Epithelial cell of esophagus (primary cell): ENCODE measurements around the gene NDC1.

Experiments
- DNase-seq: peaks from one replicate; pipeline ENCODE4 v3.0.0; 2010; ENCODE audit warnings: low read depth
- H3K4me3 ChIP-seq: 2 replicates; pipeline ENCODE4 v1.5.1; 2011; ENCODE audit warnings: mild to moderate bottlenecking, low read length, control low read depth
- TF ChIP-seq, protein P1 (sequence below): IDR thresholded peaks from 2 replicates; pipeline ENCODE4 v1.5.1; 2011; ENCODE audit warnings: low read depth, mild to moderate bottlenecking, low read length, control low read depth, inconsistent platforms; ENCODE audit not compliant: insufficient read depth; ENCODE audit errors: missing control alignments

Gene NDC1

DNA sequence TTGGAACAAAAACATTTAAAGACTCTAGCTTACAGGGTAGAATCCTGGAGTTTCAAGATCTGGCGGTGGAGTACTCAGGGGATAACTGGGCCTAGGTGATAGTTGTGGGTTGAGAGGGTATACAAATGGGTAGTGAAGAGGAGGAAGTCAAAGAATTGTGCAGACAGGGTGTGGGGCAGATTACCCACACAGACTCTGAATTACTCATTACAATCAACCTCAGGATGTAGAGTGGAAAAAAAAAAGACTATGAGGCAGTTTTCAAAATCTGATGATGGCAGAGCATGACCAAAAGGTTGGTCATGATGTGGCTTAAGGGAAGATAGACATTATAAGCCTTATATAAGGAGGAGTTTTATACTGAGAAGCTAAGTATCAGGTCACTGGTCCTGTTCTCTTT is 55.0 kb downstream of the NDC1 start:
- H3K4me3 ChIP-seq: no peak overlapping the region
- TF ChIP-seq, protein P1, sequence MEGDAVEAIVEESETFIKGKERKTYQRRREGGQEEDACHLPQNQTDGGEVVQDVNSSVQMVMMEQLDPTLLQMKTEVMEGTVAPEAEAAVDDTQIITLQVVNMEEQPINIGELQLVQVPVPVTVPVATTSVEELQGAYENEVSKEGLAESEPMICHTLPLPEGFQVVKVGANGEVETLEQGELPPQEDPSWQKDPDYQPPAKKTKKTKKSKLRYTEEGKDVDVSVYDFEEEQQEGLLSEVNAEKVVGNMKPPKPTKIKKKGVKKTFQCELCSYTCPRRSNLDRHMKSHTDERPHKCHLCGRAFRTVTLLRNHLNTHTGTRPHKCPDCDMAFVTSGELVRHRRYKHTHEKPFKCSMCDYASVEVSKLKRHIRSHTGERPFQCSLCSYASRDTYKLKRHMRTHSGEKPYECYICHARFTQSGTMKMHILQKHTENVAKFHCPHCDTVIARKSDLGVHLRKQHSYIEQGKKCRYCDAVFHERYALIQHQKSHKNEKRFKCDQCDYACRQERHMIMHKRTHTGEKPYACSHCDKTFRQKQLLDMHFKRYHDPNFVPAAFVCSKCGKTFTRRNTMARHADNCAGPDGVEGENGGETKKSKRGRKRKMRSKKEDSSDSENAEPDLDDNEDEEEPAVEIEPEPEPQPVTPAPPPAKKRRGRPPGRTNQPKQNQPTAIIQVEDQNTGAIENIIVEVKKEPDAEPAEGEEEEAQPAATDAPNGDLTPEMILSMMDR: no peak

DNA sequence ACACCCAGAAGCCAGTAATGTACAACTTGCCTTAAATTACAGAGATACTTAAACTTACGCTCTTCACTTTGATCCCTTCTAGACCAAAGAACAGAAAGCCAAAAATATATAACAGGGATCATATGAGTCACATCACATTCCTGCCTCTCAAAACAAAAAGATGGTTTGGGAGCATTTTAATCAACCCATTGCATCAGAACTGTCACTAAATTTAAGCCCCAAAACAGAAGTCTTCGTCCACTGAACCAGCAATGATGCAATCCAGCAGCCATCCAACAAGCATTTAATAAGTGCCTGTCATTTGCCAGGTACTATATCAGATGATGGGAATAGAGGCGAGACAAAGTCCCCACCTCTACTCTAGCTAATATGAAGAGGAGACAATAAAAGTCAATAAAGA is 56.4 kb downstream of the NDC1 start:
- TF ChIP-seq, protein P1: no peak
- DNase-seq: no peak
- no peak overlapping the region for H3K4me3 ChIP-seq

More for the DNA sequence above, 55.0 kb downstream of the NDC1 start:
- DNase-seq: peak; percentile 24

DNA sequence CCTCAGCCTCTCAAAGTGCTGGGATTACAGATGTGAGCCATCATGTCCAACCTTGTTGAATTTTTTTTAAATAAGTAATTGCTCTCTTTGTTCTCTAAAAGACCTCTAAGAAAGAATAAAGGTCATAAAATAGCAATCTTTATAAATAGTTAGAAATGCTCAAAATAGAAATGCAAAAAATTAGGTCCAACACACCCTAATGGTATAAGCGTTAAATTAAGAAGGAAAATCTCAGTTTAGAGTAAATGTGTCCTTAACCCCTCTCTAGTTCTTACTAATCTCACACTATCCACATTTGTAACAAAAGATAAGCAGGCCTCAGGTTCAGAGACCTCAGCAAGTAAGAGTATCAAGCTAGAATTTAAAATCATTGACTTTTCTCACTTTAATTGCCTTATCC is 60.8 kb downstream of the NDC1 start:
- no peak for DNase-seq
- H3K4me3 ChIP-seq: no peak overlapping the region
- TF ChIP-seq, protein P1: no peak

DNA sequence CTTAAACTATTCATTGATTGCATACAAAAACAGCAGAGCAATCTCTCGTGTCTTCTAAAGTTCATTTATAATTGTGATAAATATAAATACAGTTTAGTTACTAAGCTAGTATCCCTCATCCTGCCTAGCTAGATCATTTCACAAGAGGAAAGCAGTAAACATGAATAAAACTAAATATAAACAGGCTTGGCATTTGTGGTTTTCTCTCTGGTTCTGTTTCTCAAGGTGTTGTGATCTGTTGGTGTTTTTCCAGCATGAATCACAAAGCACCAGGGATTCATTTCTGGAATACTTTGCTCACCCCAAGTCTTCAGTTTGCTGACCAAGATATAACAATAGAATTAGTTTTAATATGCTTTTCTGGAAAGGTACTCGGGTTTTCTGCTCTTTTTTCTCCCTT is 66.4 kb downstream of the NDC1 start:
- peak; percentile 62 for DNase-seq
- TF ChIP-seq, protein P1: no peak

DNA sequence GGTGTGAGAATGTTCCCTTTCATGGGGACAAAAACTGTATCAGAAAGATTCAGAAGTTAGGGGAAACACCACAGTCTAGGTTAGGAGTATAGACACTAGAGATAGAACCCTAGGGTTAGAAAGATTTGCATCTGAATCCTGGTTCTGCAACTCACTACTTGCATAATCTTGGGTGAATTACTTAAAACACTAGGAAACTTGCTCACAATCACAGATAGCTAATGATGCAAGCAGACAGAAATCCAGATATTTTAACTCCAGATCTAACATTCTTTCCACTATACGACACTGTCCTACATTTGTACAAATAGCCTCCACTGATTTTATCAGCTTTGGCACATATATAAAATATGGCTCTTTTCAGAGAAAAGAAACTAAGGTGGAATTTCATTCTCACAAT is 68.3 kb downstream of the NDC1 start:
- TF ChIP-seq, protein P1: no peak
- no peak overlapping the region for H3K4me3 ChIP-seq
- no peak for DNase-seq

More for the DNA sequence above, 66.4 kb downstream of the NDC1 start:
- H3K4me3 ChIP-seq: no peak overlapping the region

DNA sequence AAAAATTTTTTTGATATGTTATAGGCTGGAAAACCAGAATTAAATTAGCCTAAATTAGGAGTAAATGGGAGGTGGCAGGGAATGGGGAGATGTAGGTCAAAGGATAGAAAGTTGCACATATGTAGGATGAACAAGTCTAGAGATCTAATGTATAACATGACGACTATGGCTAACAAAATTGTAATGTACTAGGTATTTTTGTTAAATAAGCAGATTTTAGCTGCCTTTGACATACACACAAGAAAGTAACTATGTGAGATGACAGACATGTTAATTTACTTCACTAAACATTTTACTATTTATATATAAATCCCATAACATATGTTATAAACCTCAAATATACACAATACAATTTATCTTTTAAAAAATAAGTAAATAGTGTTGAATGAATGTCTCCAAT is 68.9 kb downstream of the NDC1 start:
- TF ChIP-seq, protein P1: no peak
- DNase-seq: no peak
- no peak overlapping the region for H3K4me3 ChIP-seq

DNA sequence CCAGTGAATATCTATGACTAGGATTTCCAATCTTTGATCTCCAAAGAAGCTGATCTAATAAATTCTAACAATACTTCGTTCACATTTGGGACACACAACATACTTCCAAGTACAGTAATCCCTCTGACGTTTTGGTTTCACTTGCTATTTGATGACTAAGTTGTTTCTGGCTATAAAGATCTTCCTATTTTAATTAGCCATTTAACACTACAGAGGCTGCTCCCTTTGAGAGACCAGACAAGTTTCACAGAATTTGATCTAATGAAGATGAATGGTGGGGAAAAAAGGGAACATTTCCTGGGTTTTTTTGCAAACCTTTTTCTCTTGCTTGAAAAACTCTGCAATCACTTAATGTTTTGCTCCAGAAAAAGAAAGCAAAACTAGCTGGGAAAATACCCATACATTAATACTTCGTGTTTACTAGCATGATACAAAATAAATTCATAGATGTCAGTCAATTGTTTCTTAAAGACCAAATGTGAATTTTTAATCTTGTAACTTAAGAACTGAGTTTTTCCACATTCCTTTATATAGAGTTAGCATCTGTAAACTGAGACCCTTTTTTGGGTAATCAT is 71.2 kb downstream of the NDC1 start:
- no peak overlapping the region for H3K4me3 ChIP-seq
- peak; percentile 51 for DNase-seq
- TF ChIP-seq, protein P1: no peak
